ENCODE measurements around the gene BORCS6.

GRCh38 chr17:8188263-8188839 is 1.6 kb downstream of the BORCS6 start:
- TF ChIP-seq CTCF (IDR thresholded peaks at IDR 0.05; ENCODE audit: insufficient read depth, low read length, poor library complexity, severe bottlenecking): no peak
- no peak for TF ChIP-seq EZH2phosphoT487 (conservative IDR thresholded peaks at IDR 0.05; ENCODE audit: low read length)

Measured in SU-DHL-6 (cell line).